HG02840 (cell line): Measurements from ENCODE around the gene ERN1.

Source experiments
- ATAC-seq: cut with Tn5 transposase; IDR thresholded peaks from one replicate; pipeline ENCODE4 v1.9.1; 2021; ENCODE audit warnings: mild to moderate bottlenecking, moderate library complexity, moderate number of reproducible peaks; ENCODE audit not compliant: unreplicated experiment, low FRiP score

The ERN1 gene

GRCh38 chr17:64066716-64067115 lies 63.2 kb downstream of the ERN1 start:
- no peak for ATAC-seq

GRCh38 chr17:64065161-64065560 lies 64.8 kb downstream of the ERN1 start:
- ATAC-seq, result no peak

GRCh38 chr17:64064331-64064730 lies 65.6 kb downstream of the ERN1 start:
- ATAC-seq, result no peak

GRCh38 chr17:64063766-64064224 lies 66.1 kb downstream of the ERN1 start:
- no peak for ATAC-seq

DNA sequence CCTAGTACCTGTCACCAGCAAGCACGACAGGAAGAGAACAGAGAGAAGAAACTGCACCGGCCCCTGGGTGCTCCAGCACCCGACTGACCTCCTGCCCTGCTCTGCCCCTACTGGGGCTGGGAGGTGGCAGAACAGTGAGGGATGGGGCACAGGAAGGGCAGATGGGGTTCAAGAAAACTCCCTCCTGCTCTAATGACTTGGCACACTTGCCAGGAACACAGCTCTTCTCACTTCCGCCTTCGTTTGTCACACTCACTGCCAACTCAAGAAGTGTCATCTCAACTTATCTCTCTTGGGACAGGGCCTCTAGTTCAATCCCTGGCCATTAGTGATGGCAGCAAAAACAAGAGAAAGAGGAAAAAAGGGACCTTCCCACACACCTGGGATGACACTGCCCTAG lies 66.9 kb downstream of the ERN1 start:
- no peak for ATAC-seq

DNA sequence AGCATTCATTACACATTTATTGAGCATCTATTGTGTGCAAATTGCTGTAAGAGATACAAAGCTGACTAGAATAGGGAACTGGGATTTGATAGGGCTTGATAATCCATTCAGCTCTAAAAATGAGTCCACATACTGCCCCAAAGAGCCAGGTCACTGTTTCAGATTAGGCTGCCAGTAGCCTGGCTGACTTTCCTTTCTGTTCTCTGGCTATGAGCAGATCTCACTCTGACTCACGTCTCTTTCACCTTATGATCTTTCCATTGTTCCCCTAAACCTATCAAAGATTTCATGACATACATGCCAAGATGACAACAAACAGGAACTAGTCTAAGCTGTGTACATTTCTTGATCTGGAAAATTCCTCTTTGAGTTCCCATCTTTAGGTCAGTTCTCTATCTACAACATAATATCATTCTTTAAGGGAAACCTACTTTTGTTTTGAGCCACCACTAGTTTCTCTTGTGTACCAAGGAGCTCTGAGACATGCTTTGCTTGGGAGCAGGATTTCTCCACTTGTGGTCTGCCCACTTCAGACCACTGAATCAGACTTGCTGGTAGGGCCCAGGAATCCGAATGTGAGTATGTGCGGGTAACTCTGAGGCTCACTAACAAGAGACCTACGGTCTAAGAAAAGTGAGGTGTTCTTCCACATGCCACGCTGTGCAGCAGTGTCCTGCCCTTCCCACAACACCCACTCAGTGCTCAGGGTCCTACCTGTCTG lies 68.6 kb downstream of the ERN1 start:
- ATAC-seq, result no peak

- no peak for ATAC-seq
These were observed 69.6 kb downstream of the ERN1 start for GRCh38 chr17:64060331-64060730.

DNA sequence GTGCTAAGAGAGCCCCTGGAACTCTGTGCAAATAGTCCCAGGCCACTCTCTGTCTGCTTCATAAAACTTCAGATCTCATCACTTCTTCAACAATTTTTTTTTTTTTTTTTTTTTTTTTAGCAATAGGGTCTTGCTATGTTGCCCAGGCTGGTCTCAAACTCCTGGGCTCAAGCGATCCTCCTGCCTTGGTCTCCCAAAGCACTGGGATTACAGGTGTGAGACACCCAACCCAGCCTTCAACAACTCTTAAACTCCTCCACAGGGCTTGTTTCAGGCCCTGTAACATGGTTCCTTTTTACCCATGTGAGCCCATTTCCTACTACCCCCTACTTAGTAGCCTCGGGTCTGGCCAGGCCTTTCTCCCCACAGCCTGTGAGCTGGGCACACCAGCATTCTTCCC lies 70.2 kb downstream of the ERN1 start:
- no peak for ATAC-seq

DNA sequence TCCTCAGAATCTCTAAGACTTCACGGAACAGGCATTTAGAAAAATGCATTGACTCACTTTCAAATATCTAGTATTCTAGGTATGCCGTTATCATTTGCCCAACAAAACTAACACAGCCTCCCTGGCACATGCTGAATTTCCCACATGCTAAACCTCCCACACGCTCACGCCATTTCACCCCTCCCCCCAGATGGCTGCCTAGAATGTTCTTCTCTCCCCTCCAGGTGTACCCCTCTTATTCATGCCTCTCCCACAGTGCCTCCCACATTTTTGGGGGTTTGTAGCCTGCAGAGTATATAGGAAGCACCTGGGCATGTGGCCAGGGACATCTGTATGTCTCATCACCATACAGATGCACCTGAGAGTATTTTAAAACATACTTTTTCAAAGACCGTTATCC lies 71.3 kb downstream of the ERN1 start:
- ATAC-seq, result no peak

DNA sequence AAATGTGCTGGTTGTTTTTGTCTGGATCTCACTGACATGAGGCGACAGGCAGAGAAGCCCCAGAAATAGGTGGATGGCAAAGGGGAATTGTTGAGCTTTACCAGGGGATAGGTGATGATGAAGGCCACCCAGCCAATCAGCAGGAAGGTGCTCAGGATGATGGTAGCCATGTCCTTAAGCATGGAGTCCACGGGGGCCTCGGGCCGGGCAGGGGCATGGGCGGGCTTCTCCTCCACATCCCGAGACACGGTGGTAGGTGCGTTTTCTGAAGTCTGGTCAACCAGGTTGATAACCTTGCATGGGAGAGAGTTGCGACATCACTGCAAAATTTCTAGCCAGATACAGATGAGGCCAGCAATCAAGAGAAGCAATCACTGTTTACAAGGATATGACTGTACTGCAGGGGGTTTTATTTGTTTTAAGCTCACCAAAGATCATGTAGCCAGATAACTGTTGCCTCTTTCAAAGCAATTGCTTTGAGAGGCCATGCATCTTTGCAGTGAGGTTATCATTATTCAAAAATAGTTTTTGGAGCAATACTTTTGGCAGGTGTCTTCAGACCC lies 72.2 kb downstream of the ERN1 start:
- ATAC-seq, result no peak

GRCh38 chr17:64056269-64057005 lies 73.5 kb downstream of the ERN1 start:
- ATAC-seq, result no peak

DNA sequence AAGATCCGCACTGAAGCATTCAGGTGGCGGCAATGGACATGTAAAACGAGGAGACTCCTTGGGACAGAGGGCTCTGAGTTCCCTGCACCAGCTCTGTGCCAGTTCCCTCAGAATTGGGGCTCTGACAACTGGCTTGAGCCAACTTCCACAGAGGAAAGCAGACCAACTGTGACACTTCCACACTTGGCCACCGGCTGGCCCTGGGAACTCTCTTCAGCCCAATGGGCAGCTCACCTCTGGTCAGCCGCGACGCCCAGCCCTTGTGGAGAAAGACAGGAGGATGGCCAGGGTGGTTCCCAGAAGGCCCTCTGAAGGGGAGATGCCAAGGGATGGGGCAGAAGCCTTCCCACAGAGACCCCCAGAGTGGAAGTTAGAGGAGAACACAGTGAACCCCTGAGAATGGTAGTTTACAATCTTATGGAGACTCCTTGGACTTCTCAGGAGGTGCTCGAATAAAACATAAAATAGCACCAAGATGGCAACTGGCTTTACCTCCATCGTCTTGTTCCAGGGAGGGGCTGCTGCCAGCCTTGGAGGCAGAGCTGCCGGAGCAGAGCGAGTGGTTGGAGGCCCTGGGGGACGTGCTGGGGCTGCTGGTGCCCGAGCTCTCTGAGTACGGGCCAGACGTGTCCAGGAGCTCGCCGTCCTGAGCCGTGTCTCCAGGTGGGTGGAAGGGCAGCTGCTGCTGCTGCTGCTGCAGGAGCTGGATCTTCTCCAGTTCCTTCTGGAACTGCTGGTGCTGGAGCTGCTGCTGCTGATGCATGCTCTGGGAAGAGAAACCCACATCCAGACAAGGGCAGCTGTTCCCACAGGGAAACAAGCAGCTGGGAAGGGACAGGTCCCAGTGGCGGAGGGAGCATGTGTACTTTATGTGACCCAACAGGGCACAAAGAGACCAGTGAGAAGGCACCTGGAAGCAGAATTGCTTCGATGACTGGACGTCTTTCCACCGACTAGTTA lies 74.5 kb downstream of the ERN1 start:
- no peak for ATAC-seq

- ATAC-seq, result no peak
These were observed 75.6 kb downstream of the ERN1 start for GRCh38 chr17:64054304-64054703.

- ATAC-seq, result no peak
These were observed 76.8 kb downstream of the ERN1 start for GRCh38 chr17:64053101-64053500.

DNA sequence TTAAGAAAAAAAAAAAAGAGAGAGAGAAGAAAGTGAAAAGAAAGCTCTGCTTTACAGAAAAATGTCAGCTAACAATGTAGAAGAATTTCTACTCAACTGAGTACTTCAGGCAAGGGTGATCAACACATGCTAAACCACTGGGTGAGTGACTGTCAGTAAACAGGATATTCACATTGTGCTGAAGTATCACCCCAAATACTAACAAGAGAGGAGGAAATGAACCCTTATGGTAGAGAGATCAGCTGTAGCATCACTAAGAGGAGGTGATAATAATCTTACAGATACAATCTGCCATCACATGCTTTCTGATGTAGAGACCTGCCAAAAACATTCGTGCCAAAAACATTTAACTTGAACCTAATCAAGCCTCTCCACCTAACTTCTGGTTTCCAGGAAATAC lies 78.8 kb downstream of the ERN1 start:
- no peak for ATAC-seq

GRCh38 chr17:64048805-64049204 lies 81.1 kb downstream of the ERN1 start:
- no peak for ATAC-seq

DNA sequence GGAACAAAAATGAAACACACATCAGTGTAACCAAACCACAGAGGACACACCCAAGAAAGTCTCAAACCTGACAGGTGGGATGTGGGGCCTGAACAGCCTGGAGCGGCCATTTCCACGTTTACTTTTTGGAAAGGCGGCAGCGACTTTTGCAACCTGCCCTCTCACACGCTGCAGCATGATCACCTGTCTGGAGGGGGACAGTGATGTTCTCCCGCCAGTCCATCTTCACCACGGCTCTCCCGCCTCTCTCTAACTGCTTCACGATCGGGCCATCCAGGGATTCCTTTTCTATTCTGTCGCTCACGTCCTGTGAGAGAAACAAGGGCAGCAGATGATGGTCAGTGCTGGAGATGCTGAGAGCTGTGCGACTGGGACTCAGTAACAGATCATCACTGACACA lies 84.8 kb downstream of the ERN1 start:
- no peak for ATAC-seq

DNA sequence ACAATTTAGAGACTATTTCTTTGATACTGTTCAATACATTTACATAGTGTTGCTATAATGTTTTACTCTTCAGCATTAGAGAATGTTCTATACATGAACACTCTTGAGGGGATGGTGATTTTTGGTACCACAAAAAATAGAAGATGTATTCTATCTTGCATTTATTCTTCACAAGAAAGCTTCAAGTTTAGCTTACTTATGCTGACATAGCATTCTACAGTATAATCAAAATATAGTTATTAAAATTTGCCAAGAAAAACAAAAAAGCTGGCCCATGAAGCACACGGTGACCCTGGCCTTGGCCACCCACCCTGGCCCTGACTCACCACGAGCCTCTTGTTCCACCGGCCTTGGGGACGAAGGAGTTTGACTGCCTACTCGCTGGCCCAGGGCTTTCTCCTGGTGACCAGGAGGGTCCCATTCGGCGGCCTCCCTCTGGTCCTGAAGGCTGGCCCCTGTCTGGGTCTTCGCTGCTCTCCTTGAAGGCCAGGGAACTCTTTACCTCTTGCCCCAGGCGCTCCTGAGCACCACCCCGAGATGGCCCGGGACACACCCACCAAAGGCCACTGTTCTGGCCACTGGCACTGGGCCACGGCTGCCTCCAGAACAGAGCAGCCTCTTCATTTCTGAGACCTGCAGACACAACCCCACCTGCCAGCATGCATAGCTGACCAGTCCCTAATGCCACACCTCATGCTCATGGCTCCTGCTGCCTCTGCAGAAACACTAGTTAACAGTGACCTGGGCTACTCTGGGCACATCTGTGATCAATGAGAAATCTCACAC lies 87.1 kb downstream of the ERN1 start:
- no peak for ATAC-seq

GRCh38 chr17:64041912-64042311 lies 88.0 kb downstream of the ERN1 start:
- ATAC-seq, result no peak

DNA sequence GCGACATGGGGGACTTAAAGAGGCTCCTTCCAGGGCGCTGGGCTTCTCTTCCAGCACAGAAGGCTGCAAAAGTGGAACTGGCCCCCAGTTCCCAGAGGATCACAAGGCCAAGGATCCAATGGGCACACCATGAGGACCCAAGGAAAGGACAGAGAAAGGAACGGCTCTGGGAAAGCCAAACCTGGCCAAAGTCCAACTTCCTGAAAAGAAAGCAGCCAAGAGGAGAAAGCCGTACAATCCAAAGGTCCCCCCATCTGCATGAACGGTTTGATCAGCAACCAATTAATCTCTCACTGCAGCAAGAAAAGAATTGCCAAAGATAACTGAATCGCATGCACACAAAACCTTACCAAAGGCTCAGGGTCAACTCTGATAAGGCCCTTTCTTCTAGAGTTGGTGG lies 89.7 kb downstream of the ERN1 start:
- no peak for ATAC-seq
